ENCODE results near the gene ENKUR.

DNA sequence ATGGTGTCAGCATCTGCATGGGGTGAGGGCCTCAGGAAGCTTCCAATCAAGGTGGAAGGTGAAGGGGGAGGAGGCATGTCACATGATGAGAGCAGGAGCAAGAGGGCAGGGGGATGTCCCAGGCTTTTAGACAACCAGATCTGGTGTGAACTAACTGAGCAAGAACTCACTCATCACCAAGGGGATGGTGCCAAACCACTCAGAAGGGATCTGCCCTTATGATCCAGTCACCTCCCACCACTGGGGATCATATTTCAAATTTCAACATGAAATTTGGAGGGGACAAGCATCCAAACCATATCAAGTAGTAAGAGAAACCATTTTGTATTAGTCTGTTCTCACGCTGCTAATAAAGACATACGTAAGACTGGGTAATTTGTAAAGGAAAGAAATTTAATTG lies 34.0 kb upstream of the ENKUR start:
- TF ChIP-seq SMC3 (IDR thresholded peaks at IDR 0.05; ENCODE audit: borderline replicate concordance, low read length) (no peak), CREM (IDR thresholded peaks at IDR 0.05; ENCODE audit: low read depth) (no peak), MYC (IDR thresholded peaks at IDR 0.05; ENCODE audit: insufficient read depth, insufficient read length, insufficient replicate concordance, low read length, severe bottlenecking) (no peak), DPF2 (IDR thresholded peaks at IDR 0.05) (no peak)
- TF ChIP-seq, protein P1, sequence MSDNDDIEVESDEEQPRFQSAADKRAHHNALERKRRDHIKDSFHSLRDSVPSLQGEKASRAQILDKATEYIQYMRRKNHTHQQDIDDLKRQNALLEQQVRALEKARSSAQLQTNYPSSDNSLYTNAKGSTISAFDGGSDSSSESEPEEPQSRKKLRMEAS (IDR thresholded peaks at IDR 0.05; ENCODE audit: low read depth, low read length): no peak
- TF ChIP-seq, protein P2, sequence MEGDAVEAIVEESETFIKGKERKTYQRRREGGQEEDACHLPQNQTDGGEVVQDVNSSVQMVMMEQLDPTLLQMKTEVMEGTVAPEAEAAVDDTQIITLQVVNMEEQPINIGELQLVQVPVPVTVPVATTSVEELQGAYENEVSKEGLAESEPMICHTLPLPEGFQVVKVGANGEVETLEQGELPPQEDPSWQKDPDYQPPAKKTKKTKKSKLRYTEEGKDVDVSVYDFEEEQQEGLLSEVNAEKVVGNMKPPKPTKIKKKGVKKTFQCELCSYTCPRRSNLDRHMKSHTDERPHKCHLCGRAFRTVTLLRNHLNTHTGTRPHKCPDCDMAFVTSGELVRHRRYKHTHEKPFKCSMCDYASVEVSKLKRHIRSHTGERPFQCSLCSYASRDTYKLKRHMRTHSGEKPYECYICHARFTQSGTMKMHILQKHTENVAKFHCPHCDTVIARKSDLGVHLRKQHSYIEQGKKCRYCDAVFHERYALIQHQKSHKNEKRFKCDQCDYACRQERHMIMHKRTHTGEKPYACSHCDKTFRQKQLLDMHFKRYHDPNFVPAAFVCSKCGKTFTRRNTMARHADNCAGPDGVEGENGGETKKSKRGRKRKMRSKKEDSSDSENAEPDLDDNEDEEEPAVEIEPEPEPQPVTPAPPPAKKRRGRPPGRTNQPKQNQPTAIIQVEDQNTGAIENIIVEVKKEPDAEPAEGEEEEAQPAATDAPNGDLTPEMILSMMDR (IDR thresholded peaks at IDR 0.05 in 2 of 3, conservative IDR thresholded peaks at IDR 0.05 in 1 of 3; ENCODE audit: control insufficient read depth in 2 of 3, extremely low read depth in 1 of 3, insufficient read depth in 1 of 3, low read depth in 3 of 3, low read length in 3 of 3): no peak
